Upper lobe of left lung (tissue), 6 donors: ENCODE data around the gene PI4K2B. TPM values are rescaled to one million over a fixed set of nuclear protein-coding genes. Genes with fewer than 3 reads are reported as not detected.
"Not testable (repeated sequence)": the region's sequence is repeated elsewhere in the genome, so short reads cannot be mapped to it uniquely, and the experiment has no call there.

Experiments used
- ATAC-seq, 2 donors: fragments of 200-7000 bp; cut with Tn5 transposase; one replicate each; pipeline ENCODE4 v1.9.1; 2022; ENCODE audit warnings: mild to moderate bottlenecking in 2 of 2, moderate library complexity in 2 of 2; ENCODE audit not compliant: low FRiP score in 2 of 2
- DNase-seq, 2 donors: peaks; one replicate each; pipeline ENCODE4 v3.0.0-alpha.2; 2019 to 2020
- H3K27ac ChIP-seq, 4 donors: fragments of 200-600 bp; sonication (generic); one replicate each; pipeline ENCODE4 v1.5.1; 2016 to 2019
- H3K27me3 ChIP-seq, 4 donors: fragments of 200-600 bp; sonication (generic); one replicate each; pipeline ENCODE4 v1.5.1; 2017 to 2019
- H3K36me3 ChIP-seq, 4 donors: fragments of 200-600 bp; sonication (generic); one replicate each; pipeline ENCODE4 v1.5.1; 2016 to 2019
- H3K4me1 ChIP-seq, 4 donors: fragments of 200-600 bp; sonication (generic); one replicate each; pipeline ENCODE4 v1.5.1; 2018 to 2019
- H3K4me3 ChIP-seq, 4 donors: fragments of 200-600 bp; sonication (generic); one replicate each; pipeline ENCODE4 v1.5.1; 2017 to 2019; ENCODE audit warnings: mild to moderate bottlenecking in 2 of 4, moderate library complexity in 1 of 4
- H3K9me3 ChIP-seq, 4 donors: fragments of 200-600 bp; sonication (generic); one replicate each; pipeline ENCODE4 v1.5.1; 2018 to 2019
- CTCF ChIP-seq, 6 experiments: fragments of 450-650 bp in 4 of 6; fragments of 200-600 bp in 2 of 6; sonication (generic) in 2 of 6; IDR thresholded peaks; one replicate each; pipeline ENCODE4 v1.5.1; 2016 to 2019; ENCODE audit warnings: antibody characterized with exemption in 6 of 6
- EP300 ChIP-seq, 4 donors: sonication (generic); formaldehyde crosslinking; IDR thresholded peaks; one replicate each; pipeline ENCODE4 v1.5.1; 2017; ENCODE audit warnings: antibody characterized with exemption in 4 of 4, control low read depth in 2 of 4
- POLR2A ChIP-seq, 4 donors: fragments of 450-650 bp; IDR thresholded peaks; one replicate each; pipeline ENCODE4 v1.5.1; 2016 to 2017; ENCODE audit warnings: antibody characterized with exemption in 4 of 4, mild to moderate bottlenecking in 2 of 4
- POLR2AphosphoS5 ChIP-seq, 2 donors: sonication (generic); formaldehyde crosslinking; IDR thresholded peaks; one replicate each; pipeline ENCODE4 v1.5.1; 2017; ENCODE audit warnings: antibody characterized with exemption in 2 of 2
- WGBS, 2 donors: methylation state at CpG; one replicate each; pipeline ENCODE4 v1.1.5; 2017 to 2018; 5-methylcytosine and 5-hydroxymethylcytosine counted together
- total RNA-seq, 6 donors: library from RNA; depleted of rRNA in 4 of 6; stranded (reverse); fragments of >200 nt in 4 of 6; gene quantifications; one replicate each; pipeline versions ENCODE4 v1.1.0 to v1.2.1, GENCODE V29; 2016 to 2021
- donor health status: DM: no; HTN: no; CAD: no; lungs with moderate emphysema.
- donor health status: DM: no; HTN: yes; CAD: no; lungs with severe emphysema.

Gene PI4K2B
- total RNA-seq, 6 donors from 2014 or later: 17.7 to 54.8 (median 23.7) TPM

GRCh38 chr4:25253071-25253445 lies 19.2 kb downstream of the PI4K2B start:
- DNase-seq (no peak), ATAC-seq (no peak)
- 15 to 22% methylated on average over 2 of the region's 2 CpGs for WGBS, 2 donors
- no peak overlapping the region for H3K4me3 ChIP-seq
- H3K4me1 ChIP-seq: peaks cover 0 to 17% (median 4%) of the 10 kb centered on the region in 4 donors
- H3K9me3 ChIP-seq: no peaks in the 10 kb centered on the region
- no peaks in the 10 kb centered on the region for H3K27me3 ChIP-seq
- TF ChIP-seq POLR2AphosphoS5 (IDR thresholded peaks at IDR 0.05) (no peak), CTCF (IDR thresholded peaks at IDR 0.05) (no peak), EP300 (IDR thresholded peaks at IDR 0.05) (no peak)
- peak overlapping the region; percentile 29 to 46 (median 40) for H3K27ac ChIP-seq
- peaks cover 9 to 28% (median 17%) of the 10 kb centered on the region in 4 donors for H3K36me3 ChIP-seq

- peak; percentile 9 to 49 for DNase-seq
- not testable (repeated sequence) for ATAC-seq
- WGBS, 2 donors: 78 to 80% methylated on average over 12 of the region's 12 CpGs
These were observed 20.0 kb downstream of the PI4K2B start for GRCh38 chr4:25253786-25254185.

GRCh38 chr4:25258980-25259578 lies 25.2 kb downstream of the PI4K2B start:
- no peak overlapping the region for H3K27ac ChIP-seq
- ATAC-seq (no peak), DNase-seq (no peak)
- H3K36me3 ChIP-seq: peaks cover 12 to 61% (median 28%) of the 10 kb centered on the region in 4 donors
- no peaks in the 10 kb centered on the region for H3K27me3 ChIP-seq
- no peaks in the 10 kb centered on the region for H3K4me1 ChIP-seq
- no peak overlapping the region for H3K4me3 ChIP-seq
- 97% methylated on average over 2 of the region's 2 CpGs for WGBS, 2 donors
- H3K9me3 ChIP-seq: no peaks in the 10 kb centered on the region
- TF ChIP-seq POLR2A (IDR thresholded peaks at IDR 0.05): no peak
- TF ChIP-seq CTCF (IDR thresholded peaks at IDR 0.05): no peak
- no peak for TF ChIP-seq EP300 (IDR thresholded peaks at IDR 0.05)
- no peak for TF ChIP-seq POLR2AphosphoS5 (IDR thresholded peaks at IDR 0.05)

More at GRCh38 chr4:25253786-25254185, 20.0 kb downstream of the PI4K2B start:
- not testable (repeated sequence) for H3K4me3 ChIP-seq, H3K27me3 ChIP-seq, H3K9me3 ChIP-seq
- Histone ChIP-seq H3K27ac (peak overlapping the region in 1 of 4 donors; percentile 1), H3K36me3 (peaks cover 9 to 28% (median 17%) of the 10 kb centered on the region in 4 donors), H3K4me1 (peaks cover 0 to 14% (median 3%) of the 10 kb centered on the region in 4 donors)

- 84 to 85% methylated on average over 3 of the region's 3 CpGs for WGBS, 2 donors
These were observed 38.0 kb downstream of the PI4K2B start for GRCh38 chr4:25271866-25272265.

GRCh38 chr4:25280210-25280609 lies 46.4 kb downstream of the PI4K2B start:
- Histone ChIP-seq H3K27me3 (no peaks in the 10 kb centered on the region), H3K4me3 (no peak overlapping the region), H3K36me3 (peaks cover 0 to 18% (median 6%) of the 10 kb centered on the region in 4 donors), H3K9me3 (no peaks in the 10 kb centered on the region), H3K4me1 (peaks cover 0 to 6% (median 0%) of the 10 kb centered on the region in 4 donors), H3K27ac (no peak overlapping the region)
- DNase-seq: no peak
- TF ChIP-seq EP300 (IDR thresholded peaks at IDR 0.05): no peak
- no peak for TF ChIP-seq CTCF (IDR thresholded peaks at IDR 0.05)
- TF ChIP-seq POLR2A (IDR thresholded peaks at IDR 0.05): no peak
- TF ChIP-seq POLR2AphosphoS5 (IDR thresholded peaks at IDR 0.05): no peak
- no peak for ATAC-seq
- WGBS, 2 donors: 74 to 93% methylated on average over 4 of the region's 4 CpGs

More at GRCh38 chr4:25271866-25272265, 38.0 kb downstream of the PI4K2B start:
- ATAC-seq (no peak), DNase-seq (no peak)
- no peaks in the 10 kb centered on the region for H3K27me3 ChIP-seq
- TF ChIP-seq POLR2A (IDR thresholded peaks at IDR 0.05): no peak
- no peak for TF ChIP-seq POLR2AphosphoS5 (IDR thresholded peaks at IDR 0.05)
- no peak for TF ChIP-seq EP300 (IDR thresholded peaks at IDR 0.05)
- TF ChIP-seq CTCF (IDR thresholded peaks at IDR 0.05): no peak
- peaks cover 0 to 22% (median 16%) of the 10 kb centered on the region in 4 donors for H3K36me3 ChIP-seq
- no peaks in the 10 kb centered on the region for H3K9me3 ChIP-seq
- H3K4me3 ChIP-seq: no peak overlapping the region
- no peak overlapping the region for H3K27ac ChIP-seq
- no peaks in the 10 kb centered on the region for H3K4me1 ChIP-seq
